ENCODE data around the gene ALX1. TPM values are rescaled to one million over a fixed set of nuclear protein-coding genes. Genes with fewer than 3 reads are reported as not detected.

ALX1 gene
- total RNA-seq, 1 donor from 2014 or later: 3.0 TPM

GRCh38 chr12:85260447-85260846 is 19.6 kb upstream of the ALX1 start:
- Mint-ChIP-seq H3K9me3 (ENCODE audit: unreplicated experiment) (no peaks in the 10 kb centered on the region), H3K36me3 (ENCODE audit: unreplicated experiment) (no peaks in the 10 kb centered on the region), H3K4me1 (ENCODE audit: unreplicated experiment) (peaks cover 4% of the 10 kb centered on the region), H3K27ac (ENCODE audit: unreplicated experiment) (no peak overlapping the region), H3K4me3 (ENCODE audit: unreplicated experiment) (no peak overlapping the region), H3K27me3 (ENCODE audit: unreplicated experiment) (peaks cover 2% of the 10 kb centered on the region)
- TF ChIP-seq CTCF (IDR thresholded peaks at IDR 0.05): no peak
- no peak for DNase-seq (ENCODE audit: extremely low spot score, unreplicated experiment)

GRCh38 chr12:85260896-85261295 is 19.1 kb upstream of the ALX1 start:
- peaks cover 2% of the 10 kb centered on the region for H3K27me3 Mint-ChIP-seq (ENCODE audit: unreplicated experiment)
- H3K36me3 Mint-ChIP-seq (ENCODE audit: unreplicated experiment): no peaks in the 10 kb centered on the region
- no peak overlapping the region for H3K27ac Mint-ChIP-seq (ENCODE audit: unreplicated experiment)
- DNase-seq (ENCODE audit: extremely low spot score, unreplicated experiment): no peak
- H3K4me1 Mint-ChIP-seq (ENCODE audit: unreplicated experiment): peaks cover 4% of the 10 kb centered on the region
- TF ChIP-seq CTCF (IDR thresholded peaks at IDR 0.05): no peak
- H3K9me3 Mint-ChIP-seq (ENCODE audit: unreplicated experiment): no peaks in the 10 kb centered on the region
- no peak overlapping the region for H3K4me3 Mint-ChIP-seq (ENCODE audit: unreplicated experiment)

- H3K4me3 Mint-ChIP-seq (ENCODE audit: unreplicated experiment): no peak overlapping the region
- no peaks in the 10 kb centered on the region for H3K9me3 Mint-ChIP-seq (ENCODE audit: unreplicated experiment)
- no peak for TF ChIP-seq CTCF (IDR thresholded peaks at IDR 0.05)
- no peaks in the 10 kb centered on the region for H3K36me3 Mint-ChIP-seq (ENCODE audit: unreplicated experiment)
- DNase-seq (ENCODE audit: extremely low spot score, unreplicated experiment): no peak
- peaks cover 29% of the 10 kb centered on the region for H3K27me3 Mint-ChIP-seq (ENCODE audit: unreplicated experiment)
- H3K27ac Mint-ChIP-seq (ENCODE audit: unreplicated experiment): no peak overlapping the region
- no peaks in the 10 kb centered on the region for H3K4me1 Mint-ChIP-seq (ENCODE audit: unreplicated experiment)
These were observed 13.7 kb upstream of the ALX1 start for GRCh38 chr12:85266356-85266755.

GRCh38 chr12:85273381-85274314 is 6.4 kb upstream of the ALX1 start:
- peaks cover 65% of the 10 kb centered on the region for H3K27me3 Mint-ChIP-seq (ENCODE audit: unreplicated experiment)
- no peak overlapping the region for H3K27ac Mint-ChIP-seq (ENCODE audit: unreplicated experiment)
- no peaks in the 10 kb centered on the region for H3K9me3 Mint-ChIP-seq (ENCODE audit: unreplicated experiment)
- no peaks in the 10 kb centered on the region for H3K36me3 Mint-ChIP-seq (ENCODE audit: unreplicated experiment)
- H3K4me1 Mint-ChIP-seq (ENCODE audit: unreplicated experiment): peaks cover 8% of the 10 kb centered on the region
- no peak overlapping the region for H3K4me3 Mint-ChIP-seq (ENCODE audit: unreplicated experiment)
- DNase-seq (ENCODE audit: extremely low spot score, unreplicated experiment): no peak
- no peak for TF ChIP-seq CTCF (IDR thresholded peaks at IDR 0.05)

- Mint-ChIP-seq H3K4me3 (ENCODE audit: unreplicated experiment) (no peak overlapping the region), H3K27ac (ENCODE audit: unreplicated experiment) (no peak overlapping the region), H3K9me3 (ENCODE audit: unreplicated experiment) (no peaks in the 10 kb centered on the region), H3K4me1 (ENCODE audit: unreplicated experiment) (peaks cover 10% of the 10 kb centered on the region), H3K36me3 (ENCODE audit: unreplicated experiment) (no peaks in the 10 kb centered on the region), H3K27me3 (ENCODE audit: unreplicated experiment) (peaks cover 63% of the 10 kb centered on the region)
- no peak for DNase-seq (ENCODE audit: extremely low spot score, unreplicated experiment)
- no peak for TF ChIP-seq CTCF (IDR thresholded peaks at IDR 0.05)
These were observed 5.7 kb upstream of the ALX1 start for GRCh38 chr12:85274315-85274651.

Measured in osteocyte (in vitro differentiated cells).